ENCODE measurements around the gene PARVA.
A peak's percentile ranks its signal among the peaks of the same experiment; 100 is the strongest.

Gene PARVA

GRCh38 chr11:12465332-12465731 is 88.0 kb downstream of the PARVA start:
- TF ChIP-seq ZNF8 (CRISPR knock-in tag; IDR thresholded peaks at IDR 0.05) (no peak), ZNF70 (CRISPR knock-in tag; IDR thresholded peaks at IDR 0.05) (no peak), ZFP3 (CRISPR knock-in tag; IDR thresholded peaks at IDR 0.05) (no peak), PATZ1 (CRISPR knock-in tag; IDR thresholded peaks at IDR 0.05; ENCODE audit: borderline replicate concordance) (no peak), CREB5 (CRISPR knock-in tag; IDR thresholded peaks at IDR 0.05; ENCODE audit: low read depth) (no peak), POU6F1 (CRISPR knock-in tag; IDR thresholded peaks at IDR 0.05; ENCODE audit: borderline replicate concordance, low read depth) (no peak), CSDC2 (CRISPR knock-in tag; IDR thresholded peaks at IDR 0.05) (no peak), ZC3H10 (CRISPR knock-in tag; IDR thresholded peaks at IDR 0.05) (no peak), SNAI2 (CRISPR knock-in tag; IDR thresholded peaks at IDR 0.05) (no peak)
- ATAC-seq: no peak

GRCh38 chr11:12467610-12468009 is 90.2 kb downstream of the PARVA start:
- no peak for ATAC-seq

GRCh38 chr11:12469451-12469850 is 92.1 kb downstream of the PARVA start:
- peak; percentile 83 for ATAC-seq
- TF ChIP-seq ZNF565 (CRISPR knock-in tag; conservative IDR thresholded peaks at IDR 0.05; ENCODE audit: low read depth): no peak
- no peak for TF ChIP-seq ZFP3 (CRISPR knock-in tag; IDR thresholded peaks at IDR 0.05)
- TF ChIP-seq ARNTL (CRISPR knock-in tag; IDR thresholded peaks at IDR 0.05; ENCODE audit: borderline replicate concordance, low read depth): no peak
- no peak for TF ChIP-seq SNAI2 (CRISPR knock-in tag; IDR thresholded peaks at IDR 0.05)
- TF ChIP-seq PPARA (CRISPR knock-in tag; IDR thresholded peaks at IDR 0.05; ENCODE audit: borderline replicate concordance): no peak
- no peak for TF ChIP-seq GLIS3 (CRISPR knock-in tag; IDR thresholded peaks at IDR 0.05)
- TF ChIP-seq RARB (CRISPR knock-in tag; IDR thresholded peaks at IDR 0.05): no peak

More at GRCh38 chr11:12467610-12468009, 90.2 kb downstream of the PARVA start:
- no peak for TF ChIP-seq GLIS3 (CRISPR knock-in tag; IDR thresholded peaks at IDR 0.05)
- TF ChIP-seq POU6F1 (CRISPR knock-in tag; IDR thresholded peaks at IDR 0.05; ENCODE audit: borderline replicate concordance, low read depth): no peak
- no peak for TF ChIP-seq SNAI2 (CRISPR knock-in tag; IDR thresholded peaks at IDR 0.05)
- TF ChIP-seq TSHZ2 (CRISPR knock-in tag; IDR thresholded peaks at IDR 0.05): no peak

- no peak for ATAC-seq
- TF ChIP-seq PPARA (CRISPR knock-in tag; IDR thresholded peaks at IDR 0.05; ENCODE audit: borderline replicate concordance) (no peak), ZNF70 (CRISPR knock-in tag; IDR thresholded peaks at IDR 0.05) (no peak), RARB (CRISPR knock-in tag; IDR thresholded peaks at IDR 0.05) (no peak), TCF4 (CRISPR knock-in tag; IDR thresholded peaks at IDR 0.05; ENCODE audit: borderline replicate concordance) (no peak), SNAI2 (CRISPR knock-in tag; IDR thresholded peaks at IDR 0.05) (no peak), OSR1 (CRISPR knock-in tag; IDR thresholded peaks at IDR 0.05) (no peak), ESRRG (CRISPR knock-in tag; IDR thresholded peaks at IDR 0.05) (no peak), TSHZ2 (CRISPR knock-in tag; IDR thresholded peaks at IDR 0.05) (no peak), ZC3H10 (CRISPR knock-in tag; IDR thresholded peaks at IDR 0.05) (no peak), CSRNP3 (CRISPR knock-in tag; IDR thresholded peaks at IDR 0.05) (no peak), ZFP3 (CRISPR knock-in tag; IDR thresholded peaks at IDR 0.05) (no peak), CSDC2 (CRISPR knock-in tag; IDR thresholded peaks at IDR 0.05) (no peak), ZFP30 (CRISPR knock-in tag; IDR thresholded peaks at IDR 0.05) (no peak)
These were observed 92.9 kb downstream of the PARVA start for GRCh38 chr11:12470236-12470635.
